Hypothalamus (tissue), 51 donors: ENCODE data around the gene NBEA.
"Not testable (repeated sequence)": the region's sequence is repeated elsewhere in the genome, so short reads cannot be mapped to it uniquely, and the experiment has no call there.

Experiments
- DNase-seq, 51 donors: peaks; one replicate each; lab custom pipeline; 2025; lab: John Stamatoyannopoulos, UW

The NBEA gene

GRCh38 chr13:35349673-35350278 lies 407.7 kb downstream of the NBEA start:
- DNase-seq, result no peak

- no peak for DNase-seq
Observed at GRCh38 chr13:35354285-35354684, 412.2 kb downstream of the NBEA start.

GRCh38 chr13:35354882-35355281 lies 412.8 kb downstream of the NBEA start:
- DNase-seq, result no peak

- no peak for DNase-seq
Observed at GRCh38 chr13:35356572-35356971, 414.5 kb downstream of the NBEA start.

- no peak for DNase-seq
Observed at GRCh38 chr13:35365883-35366282, 423.8 kb downstream of the NBEA start.

- DNase-seq, result no peak
Observed at GRCh38 chr13:35367586-35367985, 425.5 kb downstream of the NBEA start.

GRCh38 chr13:35378939-35379338 lies 436.9 kb downstream of the NBEA start:
- no peak for DNase-seq

- no peak for DNase-seq
Observed at GRCh38 chr13:35379663-35380062, 437.6 kb downstream of the NBEA start.

- DNase-seq, result no peak
Observed at GRCh38 chr13:35387682-35388250, 445.7 kb downstream of the NBEA start.

GRCh38 chr13:35388441-35389355 lies 446.6 kb downstream of the NBEA start:
- no peak for DNase-seq

- no peak for DNase-seq
Observed at GRCh38 chr13:35389535-35389934, 447.5 kb downstream of the NBEA start.

GRCh38 chr13:35392768-35393167 lies 450.7 kb downstream of the NBEA start:
- no peak for DNase-seq

GRCh38 chr13:35393886-35394285 lies 451.8 kb downstream of the NBEA start:
- DNase-seq, result no peak

- DNase-seq, result not testable (repeated sequence)
Observed at GRCh38 chr13:35408285-35408684, 466.2 kb downstream of the NBEA start.

- DNase-seq, result no peak
Observed at GRCh38 chr13:35411059-35411744, 469.1 kb downstream of the NBEA start.

GRCh38 chr13:35448465-35448864 lies 506.4 kb downstream of the NBEA start:
- DNase-seq, result no peak

GRCh38 chr13:35449821-35450220 lies 507.8 kb downstream of the NBEA start:
- no peak for DNase-seq

- no peak for DNase-seq
Observed at GRCh38 chr13:35455022-35455421, 513.0 kb downstream of the NBEA start.

GRCh38 chr13:35457258-35457657 lies 515.2 kb downstream of the NBEA start:
- DNase-seq, result no peak

GRCh38 chr13:35460061-35460460 lies 518.0 kb downstream of the NBEA start:
- no peak for DNase-seq

GRCh38 chr13:35465371-35465770 lies 523.3 kb downstream of the NBEA start:
- DNase-seq, result no peak
